T-helper 2 cell treated with Interferon-gamma antibody and Interleukin-4, amounts not matched to agents 5 μg/mL and 100 μg/mL, for 36 hours (primary cell): ENCODE results near the gene PI4K2A.

Source experiments
- DNase-seq: peaks from one replicate; pipeline ENCODE4 v3.0.0; 2021; ENCODE audit warnings: low spot score
- H3K27ac Mint-ChIP-seq: one replicate; pipeline ENCODE4 v1.8.0; 2021; ENCODE audit warnings: mild to moderate bottlenecking, mixed read lengths
- H3K27me3 Mint-ChIP-seq: one replicate; pipeline ENCODE4 v1.8.0; 2021; ENCODE audit warnings: low read depth, mixed read lengths
- H3K36me3 Mint-ChIP-seq: one replicate; pipeline ENCODE4 v1.8.0; 2021; ENCODE audit warnings: low read depth, mixed read lengths
- H3K4me1 Mint-ChIP-seq: one replicate; pipeline ENCODE4 v1.8.0; 2021; ENCODE audit warnings: low read depth, mixed read lengths
- H3K4me3 Mint-ChIP-seq: one replicate; pipeline ENCODE4 v1.8.0; 2022; ENCODE audit warnings: mild to moderate bottlenecking, moderate library complexity, mixed read lengths
- H3K9me3 Mint-ChIP-seq: one replicate; pipeline ENCODE4 v1.8.0; 2021; ENCODE audit warnings: mixed read lengths

PI4K2A gene

GRCh38 chr10:97640174-97640867, at the start of gene PI4K2A:
Gene PI4K2A, plus strand, starts transcription at chr10:97640671. Its CDS starts 72 bp downstream, at chr10:97640743.
- peak within 1 kb of the TSS; percentile 92 for H3K27ac Mint-ChIP-seq
- DNase-seq, result peak; percentile 99
- H3K4me1 Mint-ChIP-seq, result peaks cover 24% of the 10 kb centered on the region
- H3K4me3 Mint-ChIP-seq, result peak within 1 kb of the TSS; percentile 98
- H3K9me3 Mint-ChIP-seq, result no peaks in the 10 kb centered on the region
- H3K36me3 Mint-ChIP-seq, result peaks cover 9% of the 10 kb centered on the region
- no peaks in the 10 kb centered on the region for H3K27me3 Mint-ChIP-seq

- DNase-seq, result no peak
- H3K27me3 Mint-ChIP-seq, result no peaks in the 10 kb centered on the region
- no peaks in the 10 kb centered on the region for H3K36me3 Mint-ChIP-seq
- H3K4me1 Mint-ChIP-seq, result no peaks in the 10 kb centered on the region
- H3K4me3 Mint-ChIP-seq, result no peak overlapping the region
- H3K9me3 Mint-ChIP-seq, result no peaks in the 10 kb centered on the region
- no peak overlapping the region for H3K27ac Mint-ChIP-seq
Measured at GRCh38 chr10:97590748-97591495, 49.5 kb upstream of the PI4K2A start.

- no peak for DNase-seq
- no peaks in the 10 kb centered on the region for H3K4me1 Mint-ChIP-seq
- H3K4me3 Mint-ChIP-seq, result no peak overlapping the region
- no peaks in the 10 kb centered on the region for H3K9me3 Mint-ChIP-seq
- no peaks in the 10 kb centered on the region for H3K36me3 Mint-ChIP-seq
- no peak overlapping the region for H3K27ac Mint-ChIP-seq
- no peaks in the 10 kb centered on the region for H3K27me3 Mint-ChIP-seq
Measured at GRCh38 chr10:97593421-97593820, 47.0 kb upstream of the PI4K2A start.

GRCh38 chr10:97596101-97597082, 44.1 kb upstream of the PI4K2A start:
- no peaks in the 10 kb centered on the region for H3K36me3 Mint-ChIP-seq
- DNase-seq, result no peak
- H3K27me3 Mint-ChIP-seq, result no peaks in the 10 kb centered on the region
- no peak overlapping the region for H3K4me3 Mint-ChIP-seq
- no peak overlapping the region for H3K27ac Mint-ChIP-seq
- H3K9me3 Mint-ChIP-seq, result no peaks in the 10 kb centered on the region
- no peaks in the 10 kb centered on the region for H3K4me1 Mint-ChIP-seq

GRCh38 chr10:97597778-97598177, 42.7 kb upstream of the PI4K2A start:
- Mint-ChIP-seq H3K4me3 (no peak overlapping the region), H3K4me1 (no peaks in the 10 kb centered on the region), H3K27ac (no peak overlapping the region), H3K36me3 (no peaks in the 10 kb centered on the region), H3K9me3 (no peaks in the 10 kb centered on the region), H3K27me3 (no peaks in the 10 kb centered on the region)
- DNase-seq, result no peak

- Mint-ChIP-seq H3K27me3 (no peaks in the 10 kb centered on the region), H3K27ac (no peak overlapping the region), H3K4me1 (no peaks in the 10 kb centered on the region), H3K36me3 (no peaks in the 10 kb centered on the region), H3K9me3 (no peaks in the 10 kb centered on the region), H3K4me3 (no peak overlapping the region)
- no peak for DNase-seq
Measured at GRCh38 chr10:97598407-97599271, 41.8 kb upstream of the PI4K2A start.

- no peak for DNase-seq
- H3K27me3 Mint-ChIP-seq, result no peaks in the 10 kb centered on the region
- H3K9me3 Mint-ChIP-seq, result no peaks in the 10 kb centered on the region
- no peaks in the 10 kb centered on the region for H3K4me1 Mint-ChIP-seq
- H3K27ac Mint-ChIP-seq, result no peak overlapping the region
- H3K36me3 Mint-ChIP-seq, result no peaks in the 10 kb centered on the region
- no peak overlapping the region for H3K4me3 Mint-ChIP-seq
Measured at GRCh38 chr10:97599272-97599619, 41.2 kb upstream of the PI4K2A start.

- Mint-ChIP-seq H3K27ac (no peak overlapping the region), H3K9me3 (no peaks in the 10 kb centered on the region), H3K36me3 (no peaks in the 10 kb centered on the region), H3K4me1 (no peaks in the 10 kb centered on the region), H3K4me3 (no peak overlapping the region), H3K27me3 (no peaks in the 10 kb centered on the region)
- DNase-seq, result no peak
Measured at GRCh38 chr10:97600616-97601015, 39.9 kb upstream of the PI4K2A start.

GRCh38 chr10:97601268-97602215, 38.9 kb upstream of the PI4K2A start:
- peaks cover 2% of the 10 kb centered on the region for H3K27me3 Mint-ChIP-seq
- DNase-seq, result no peak
- H3K4me3 Mint-ChIP-seq, result no peak overlapping the region
- no peaks in the 10 kb centered on the region for H3K36me3 Mint-ChIP-seq
- no peak overlapping the region for H3K27ac Mint-ChIP-seq
- no peaks in the 10 kb centered on the region for H3K9me3 Mint-ChIP-seq
- H3K4me1 Mint-ChIP-seq, result no peaks in the 10 kb centered on the region

- no peaks in the 10 kb centered on the region for H3K36me3 Mint-ChIP-seq
- no peaks in the 10 kb centered on the region for H3K9me3 Mint-ChIP-seq
- no peak for DNase-seq
- H3K27ac Mint-ChIP-seq, result no peak overlapping the region
- no peak overlapping the region for H3K4me3 Mint-ChIP-seq
- H3K4me1 Mint-ChIP-seq, result no peaks in the 10 kb centered on the region
- peaks cover 2% of the 10 kb centered on the region for H3K27me3 Mint-ChIP-seq
Measured at GRCh38 chr10:97607095-97607636, 33.3 kb upstream of the PI4K2A start.

- peaks cover 2% of the 10 kb centered on the region for H3K27me3 Mint-ChIP-seq
- H3K27ac Mint-ChIP-seq, result no peak overlapping the region
- H3K36me3 Mint-ChIP-seq, result no peaks in the 10 kb centered on the region
- H3K4me3 Mint-ChIP-seq, result no peak overlapping the region
- H3K9me3 Mint-ChIP-seq, result no peaks in the 10 kb centered on the region
- DNase-seq, result no peak
- H3K4me1 Mint-ChIP-seq, result no peaks in the 10 kb centered on the region
Measured at GRCh38 chr10:97608991-97609561, 31.4 kb upstream of the PI4K2A start.

- peaks cover under 1% of the 10 kb centered on the region for H3K27me3 Mint-ChIP-seq
- no peaks in the 10 kb centered on the region for H3K4me1 Mint-ChIP-seq
- H3K27ac Mint-ChIP-seq, result no peak overlapping the region
- H3K4me3 Mint-ChIP-seq, result no peak overlapping the region
- no peak for DNase-seq
- no peaks in the 10 kb centered on the region for H3K36me3 Mint-ChIP-seq
- H3K9me3 Mint-ChIP-seq, result no peaks in the 10 kb centered on the region
Measured at GRCh38 chr10:97611473-97611872, 29.0 kb upstream of the PI4K2A start.
